HG02938 (cell line): ENCODE data around the gene MKNK1.

ENCODE experiments used
- ATAC-seq: cut with Tn5 transposase; IDR thresholded peaks from one replicate; pipeline ENCODE4 v1.9.1; 2021; ENCODE audit warnings: mild to moderate bottlenecking, moderate library complexity; ENCODE audit not compliant: unreplicated experiment

MKNK1 gene

DNA sequence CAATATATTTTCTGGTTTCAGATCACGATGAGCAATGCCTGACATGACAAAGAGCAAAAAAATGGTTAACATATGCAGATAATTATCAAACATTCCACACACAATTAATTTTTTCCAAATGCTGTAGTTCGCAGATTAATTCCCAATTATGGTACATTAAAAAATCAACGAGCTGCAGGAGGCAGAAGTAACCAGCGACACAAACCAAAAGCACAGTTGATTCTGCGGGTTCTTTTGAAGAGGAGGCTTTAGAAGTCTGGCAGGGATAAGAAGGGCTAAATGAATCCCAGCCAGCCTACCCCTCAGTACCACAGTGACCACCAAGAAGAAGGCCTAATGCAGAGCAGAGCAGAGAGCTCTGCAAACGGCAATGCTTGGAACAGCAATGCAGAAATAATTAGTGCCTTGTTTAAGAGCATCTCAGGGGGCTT, 35.6 kb downstream of the MKNK1 start:
- no peak for ATAC-seq

DNA sequence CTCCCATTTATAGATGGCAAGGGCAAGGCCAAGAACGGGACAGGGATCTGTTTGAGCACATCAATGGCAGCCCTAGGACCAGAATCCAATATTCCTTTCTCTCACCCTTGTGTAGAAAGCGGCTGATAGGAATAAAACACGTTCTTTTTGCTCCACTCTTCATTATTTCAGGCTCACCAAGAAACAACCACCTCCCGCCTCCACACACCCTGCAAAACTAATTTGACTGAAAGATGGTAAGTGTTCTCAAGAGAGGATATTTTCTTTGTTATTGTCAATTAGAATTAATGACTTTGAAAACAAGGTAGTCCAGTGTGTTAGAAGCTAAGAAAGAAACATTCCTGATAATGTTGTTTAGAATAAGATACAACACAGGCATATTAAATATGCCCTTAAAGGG, 40.7 kb downstream of the MKNK1 start:
- ATAC-seq: no peak

DNA sequence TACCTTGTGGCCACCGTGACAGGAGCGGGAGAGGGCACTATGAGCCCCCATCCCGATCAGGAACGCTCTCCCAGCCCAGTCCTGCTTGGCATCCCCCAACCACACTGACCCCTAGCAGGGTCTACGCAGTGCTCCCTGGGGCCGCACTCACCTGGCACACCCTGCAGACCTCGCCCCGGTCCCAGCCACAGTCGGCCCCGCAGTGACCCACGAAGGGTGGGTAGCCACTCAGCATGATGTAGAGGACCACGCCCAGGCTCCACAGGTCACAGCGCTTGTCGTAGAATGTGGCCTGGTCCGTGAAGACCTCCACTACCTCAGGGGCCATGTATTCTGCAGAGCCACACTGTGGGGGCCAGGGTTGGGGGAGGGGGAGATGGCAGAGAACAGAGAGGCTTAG, 41.6 kb downstream of the MKNK1 start:
- no peak for ATAC-seq

DNA sequence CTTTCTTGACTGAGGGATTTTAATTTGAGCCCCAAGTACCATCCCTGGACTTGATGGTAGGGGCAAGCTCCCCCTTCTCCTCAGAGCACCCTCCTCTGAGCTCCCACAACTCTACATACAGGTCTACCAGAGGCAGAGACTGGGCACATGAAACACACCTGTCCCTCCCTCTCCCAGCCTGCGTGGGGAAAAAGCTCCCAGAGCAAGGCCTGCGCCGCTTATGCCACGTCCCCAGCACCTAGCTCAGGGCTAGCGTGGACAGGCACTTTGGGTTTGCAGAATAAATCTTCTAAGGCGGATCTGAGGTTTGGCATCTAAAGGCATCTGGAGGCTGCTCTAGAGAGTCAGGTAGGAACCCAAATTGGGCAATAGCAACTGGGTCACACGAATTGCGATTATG, 45.1 kb downstream of the MKNK1 start:
- no peak for ATAC-seq

DNA sequence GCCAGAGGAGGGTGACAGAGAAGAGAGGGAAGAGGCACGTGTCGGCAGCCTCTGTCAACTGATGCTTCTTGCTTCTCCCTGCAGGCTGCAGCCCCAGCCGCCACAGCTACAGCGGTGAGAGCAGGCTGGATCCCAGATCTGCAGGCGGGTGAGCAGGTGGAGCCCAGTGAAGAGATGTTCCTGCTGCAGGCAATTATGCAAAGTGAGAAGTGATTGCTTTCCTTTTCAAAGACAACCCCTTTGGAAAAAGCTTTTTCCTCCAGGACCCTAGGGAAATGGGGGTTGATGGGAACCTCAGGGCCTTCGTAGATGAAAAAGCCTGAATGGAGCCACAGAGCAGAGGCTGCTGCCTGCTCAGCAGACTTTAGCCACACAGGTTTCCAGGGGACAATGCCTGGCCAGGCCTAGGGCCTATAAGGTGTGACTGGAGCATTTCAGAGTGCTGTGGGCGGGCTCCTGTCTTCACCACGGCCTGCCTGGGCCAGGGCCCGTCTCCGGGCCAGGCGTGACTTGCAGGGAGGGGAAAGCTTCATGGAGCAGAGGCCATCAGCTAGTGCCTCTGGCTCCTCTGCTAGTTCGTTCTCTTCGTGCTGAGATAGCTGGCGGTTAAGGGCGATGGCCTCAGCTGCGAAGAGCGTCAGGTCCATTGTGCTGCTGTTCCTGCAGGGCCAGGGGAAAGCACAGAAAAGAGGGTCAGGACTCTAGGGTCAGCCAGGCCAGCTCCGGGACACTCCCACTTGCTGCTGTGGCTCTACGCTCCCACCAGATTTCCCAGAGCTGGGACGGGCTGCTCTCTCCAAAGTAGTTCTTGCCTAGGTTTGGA, 45.7 kb downstream of the MKNK1 start:
- no peak for ATAC-seq

DNA sequence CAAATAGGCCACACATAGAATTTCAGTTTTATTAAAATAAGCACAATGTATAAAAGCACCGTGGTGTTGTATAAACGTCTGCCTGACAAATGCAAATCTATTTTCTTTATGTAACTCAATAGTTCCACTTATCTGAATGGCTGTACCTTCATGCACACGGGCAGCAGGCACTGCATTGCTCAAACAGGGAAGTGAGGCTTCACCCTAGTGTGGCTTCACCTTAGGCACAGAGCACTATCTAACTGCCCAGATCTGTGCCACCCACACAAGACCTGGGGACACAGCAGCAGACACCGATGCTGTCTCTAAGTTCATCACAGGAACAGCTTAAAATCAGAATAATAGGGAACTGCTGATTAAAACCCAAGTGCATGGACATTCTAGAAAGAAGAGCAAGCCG, 46.7 kb downstream of the MKNK1 start:
- ATAC-seq: no peak

DNA sequence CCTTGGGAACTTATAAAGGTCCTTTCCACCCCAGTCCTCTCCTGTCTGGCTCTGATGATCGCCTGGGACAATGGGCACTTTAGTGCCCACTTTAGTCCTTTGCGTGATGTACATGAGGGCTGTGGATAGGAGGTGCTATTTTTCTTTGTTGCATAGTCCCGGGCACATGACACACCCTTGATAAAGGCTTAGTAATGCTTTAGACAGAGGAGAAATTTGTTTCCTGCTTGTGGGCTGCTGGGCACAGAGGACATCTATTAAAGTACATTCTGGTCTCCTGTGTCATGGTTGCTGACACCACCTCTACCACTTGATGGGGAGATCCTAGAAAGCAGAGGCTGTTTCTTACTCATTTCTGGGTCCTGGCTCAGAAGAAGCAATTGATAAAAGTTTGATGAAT, 47.2 kb downstream of the MKNK1 start:
- no peak for ATAC-seq

DNA sequence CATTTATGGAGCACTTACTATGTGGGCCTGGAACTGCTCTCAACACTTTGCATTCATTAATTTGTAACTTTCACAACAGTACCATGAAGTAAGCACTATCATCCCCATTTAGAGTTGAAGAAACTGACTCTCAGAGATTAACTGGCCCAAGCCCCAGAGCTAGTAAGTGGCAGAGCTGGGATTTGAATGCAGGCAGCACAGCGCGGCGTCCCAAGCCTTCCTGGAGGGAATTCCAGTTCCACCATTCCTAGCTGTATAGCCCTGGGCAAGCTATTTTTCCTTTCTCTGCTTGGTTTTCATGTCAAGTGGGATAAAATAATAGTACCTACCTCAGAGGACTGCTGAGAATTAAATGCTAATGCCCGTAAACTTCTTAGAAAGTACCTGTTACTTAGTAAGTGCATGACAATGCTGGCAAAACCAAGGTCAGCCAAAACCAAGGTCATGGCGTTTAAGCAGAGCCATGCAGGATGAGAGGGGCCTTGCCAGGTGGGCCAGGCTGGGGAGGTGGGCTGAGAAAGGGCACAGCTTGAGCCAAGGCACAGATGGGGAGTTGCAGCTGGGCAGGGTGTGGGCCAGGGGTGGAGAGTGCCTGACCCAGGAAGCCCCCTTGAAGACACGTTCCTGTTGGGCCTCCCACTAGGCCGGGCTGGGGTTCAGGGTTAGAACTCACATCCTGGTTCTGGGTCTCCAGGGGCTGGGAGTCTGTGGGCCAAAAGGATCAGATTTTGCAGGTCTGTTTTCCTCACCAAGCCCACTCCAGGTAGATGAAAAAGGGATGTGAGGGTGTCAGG, 48.0 kb downstream of the MKNK1 start:
- no peak for ATAC-seq

DNA sequence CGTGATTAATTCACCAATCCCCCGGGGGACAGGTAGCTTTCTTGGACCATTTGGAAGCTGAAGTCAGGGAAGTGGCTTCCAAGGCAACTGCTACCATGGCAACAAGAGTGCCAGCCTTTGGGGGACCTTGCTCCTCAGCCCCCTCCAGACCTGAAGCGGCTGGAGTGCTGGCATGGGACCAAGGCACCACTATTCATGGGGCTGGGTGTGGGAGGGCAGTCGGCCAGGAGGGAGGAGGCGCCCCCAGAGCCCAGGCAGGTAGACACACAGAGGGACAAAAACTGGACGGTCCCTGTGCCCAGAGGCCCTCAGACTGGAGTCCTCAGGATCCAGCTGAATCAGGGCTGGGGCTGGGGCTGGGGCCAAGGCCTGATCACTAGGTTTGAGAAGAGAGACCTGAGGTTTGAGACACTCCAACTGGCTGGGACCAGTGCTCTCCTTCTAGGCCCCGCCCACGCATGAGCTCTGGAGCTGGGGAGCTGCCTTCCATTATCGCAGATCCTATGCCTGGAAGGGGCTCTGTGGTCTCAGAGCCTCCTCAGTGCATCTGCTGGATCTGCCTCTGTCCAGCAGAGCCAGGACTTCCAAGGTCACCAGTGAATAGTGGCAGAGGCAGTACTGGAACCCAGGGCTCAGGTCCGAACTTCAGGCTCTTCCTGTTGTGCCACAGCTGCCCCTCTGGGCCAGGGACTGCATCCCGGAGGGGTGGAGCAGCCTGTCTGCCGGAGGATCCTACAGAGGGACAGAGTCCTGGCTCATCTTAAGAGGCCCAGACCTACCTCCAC, 49.3 kb downstream of the MKNK1 start:
- ATAC-seq: no peak

DNA sequence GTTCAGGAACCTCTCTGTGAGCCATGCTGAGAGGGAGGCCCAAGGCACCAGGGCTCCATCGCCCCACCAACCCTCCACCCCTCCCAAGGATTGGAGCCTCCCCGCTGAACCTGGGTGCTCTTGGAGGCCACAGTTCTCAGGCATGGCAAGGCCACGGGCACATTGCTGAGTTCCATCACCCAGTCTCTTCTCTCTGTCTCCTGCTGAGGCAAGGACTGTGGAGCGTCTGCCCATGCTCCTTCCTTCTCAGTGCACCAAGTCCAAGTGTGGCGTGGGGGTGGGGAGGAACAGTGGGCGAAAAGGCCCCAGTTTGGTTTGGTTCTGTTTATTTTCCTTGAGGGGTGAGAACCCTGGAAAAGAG, 49.9 kb downstream of the MKNK1 start:
- no peak for ATAC-seq

DNA sequence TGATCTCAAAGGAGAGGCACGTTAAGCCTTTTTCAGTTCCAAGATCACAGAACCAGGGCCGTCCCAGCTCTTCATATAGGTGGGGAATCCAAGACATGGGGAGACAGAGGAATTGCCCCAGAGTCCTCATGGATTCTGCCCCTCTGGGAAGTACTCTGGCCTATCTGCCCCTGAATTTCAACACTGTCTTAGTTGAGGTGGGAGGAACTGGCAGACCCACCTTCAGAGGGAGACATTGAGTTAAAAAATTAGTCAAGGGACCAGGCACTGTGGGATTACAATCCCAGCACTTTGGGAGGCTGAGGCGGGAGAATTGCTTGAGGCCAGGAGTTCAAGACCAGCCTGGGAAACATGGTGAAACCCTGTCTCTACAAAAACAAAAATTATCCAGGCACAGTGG, 50.6 kb downstream of the MKNK1 start:
- ATAC-seq: no peak

DNA sequence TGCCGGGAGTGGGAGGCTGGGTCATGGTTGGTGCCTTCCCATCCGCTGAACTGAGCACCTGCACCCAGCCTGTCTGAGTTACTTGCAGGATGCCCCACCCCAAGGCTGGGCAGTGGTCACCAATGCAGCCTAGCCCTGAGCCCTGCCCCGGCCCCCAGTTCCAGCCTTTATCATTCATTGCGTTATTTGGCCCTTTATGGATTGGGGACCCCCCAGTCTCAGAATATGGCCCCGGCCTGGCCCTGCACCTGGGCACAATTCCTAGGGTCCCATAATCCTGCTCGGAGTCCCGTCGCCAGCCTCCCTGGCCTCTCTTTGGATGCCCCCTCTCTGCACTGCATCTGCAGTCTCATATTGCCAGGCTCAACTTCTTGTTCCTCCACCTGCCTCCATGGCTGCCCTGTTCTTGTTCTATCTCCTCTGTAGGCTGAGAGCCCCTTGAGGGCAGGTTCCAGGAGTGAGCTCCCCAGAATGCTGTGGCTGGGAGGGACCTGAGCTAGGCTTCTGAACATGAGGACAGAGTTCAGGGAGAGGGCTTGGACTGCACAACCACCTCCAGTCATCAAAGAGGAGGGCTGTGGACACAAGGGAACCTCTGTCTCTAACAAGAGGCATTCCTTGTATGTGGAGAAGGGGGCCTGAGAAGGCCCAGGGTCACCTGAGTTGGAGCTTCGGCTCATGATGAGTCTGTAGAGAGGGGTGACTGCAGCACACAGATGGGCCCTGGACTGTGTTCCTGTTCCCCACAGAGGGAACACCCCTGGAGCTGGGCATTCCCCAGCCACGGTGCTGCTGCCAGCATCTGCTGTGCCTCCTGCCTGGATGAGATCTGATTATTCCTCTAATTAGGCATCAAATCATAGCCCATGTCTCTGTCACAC, 51.5 kb downstream of the MKNK1 start:
- no peak for ATAC-seq

DNA sequence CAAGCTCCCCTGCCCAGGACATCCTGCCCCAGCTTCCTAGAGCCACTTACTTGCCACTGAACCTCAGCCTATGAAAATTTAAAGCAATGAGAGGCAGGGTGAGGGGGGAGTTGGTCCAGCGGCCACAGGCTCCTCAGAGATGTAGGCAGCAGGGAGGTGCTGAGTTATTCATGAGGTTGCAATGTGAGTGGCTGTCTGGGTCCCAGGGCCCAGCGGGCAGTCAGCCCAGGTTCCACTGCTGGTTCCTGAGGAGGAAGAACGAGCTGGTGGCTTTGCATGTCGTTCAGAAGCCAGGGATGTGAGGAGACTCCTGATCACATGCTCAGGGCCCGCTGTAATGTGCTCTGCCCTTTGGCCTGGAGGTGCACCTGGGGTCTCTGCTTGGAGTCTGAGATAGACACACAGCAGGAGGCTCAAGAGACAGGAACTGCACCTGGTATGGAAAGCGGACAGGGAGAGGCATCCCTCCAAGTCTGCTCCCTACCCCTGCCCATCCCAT, 52.4 kb downstream of the MKNK1 start, which contains the start of gene KNCN:
Gene KNCN, minus strand, starts transcription at position 51 of the 499 bp plus-strand sequence. CDS start 432 bp downstream, outside the sequence.
- no peak for ATAC-seq

DNA sequence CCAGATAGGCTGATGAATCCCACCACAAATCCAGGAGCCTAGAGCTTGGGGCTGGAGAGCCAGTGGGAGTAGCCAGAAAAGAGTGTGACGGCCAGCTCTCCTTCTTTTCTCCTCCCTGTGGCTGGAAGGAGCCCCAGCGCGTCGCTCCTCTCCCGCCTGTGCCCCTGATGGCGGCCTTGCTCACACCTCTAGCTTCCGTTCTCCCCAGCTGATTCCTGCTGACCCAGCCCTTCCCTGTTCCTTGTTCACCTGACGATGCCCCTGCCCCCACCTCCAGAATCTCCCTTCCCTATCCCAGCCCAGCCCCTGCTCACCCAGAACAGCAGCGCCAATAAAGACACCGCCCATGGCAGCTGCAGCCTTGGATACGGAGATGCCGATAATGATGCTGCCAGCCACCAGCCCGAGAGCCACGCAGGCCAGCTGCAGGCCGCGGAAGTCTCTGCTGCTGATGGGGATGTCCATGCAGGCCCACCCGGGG, 53.3 kb downstream of the MKNK1 start:
- no peak for ATAC-seq

DNA sequence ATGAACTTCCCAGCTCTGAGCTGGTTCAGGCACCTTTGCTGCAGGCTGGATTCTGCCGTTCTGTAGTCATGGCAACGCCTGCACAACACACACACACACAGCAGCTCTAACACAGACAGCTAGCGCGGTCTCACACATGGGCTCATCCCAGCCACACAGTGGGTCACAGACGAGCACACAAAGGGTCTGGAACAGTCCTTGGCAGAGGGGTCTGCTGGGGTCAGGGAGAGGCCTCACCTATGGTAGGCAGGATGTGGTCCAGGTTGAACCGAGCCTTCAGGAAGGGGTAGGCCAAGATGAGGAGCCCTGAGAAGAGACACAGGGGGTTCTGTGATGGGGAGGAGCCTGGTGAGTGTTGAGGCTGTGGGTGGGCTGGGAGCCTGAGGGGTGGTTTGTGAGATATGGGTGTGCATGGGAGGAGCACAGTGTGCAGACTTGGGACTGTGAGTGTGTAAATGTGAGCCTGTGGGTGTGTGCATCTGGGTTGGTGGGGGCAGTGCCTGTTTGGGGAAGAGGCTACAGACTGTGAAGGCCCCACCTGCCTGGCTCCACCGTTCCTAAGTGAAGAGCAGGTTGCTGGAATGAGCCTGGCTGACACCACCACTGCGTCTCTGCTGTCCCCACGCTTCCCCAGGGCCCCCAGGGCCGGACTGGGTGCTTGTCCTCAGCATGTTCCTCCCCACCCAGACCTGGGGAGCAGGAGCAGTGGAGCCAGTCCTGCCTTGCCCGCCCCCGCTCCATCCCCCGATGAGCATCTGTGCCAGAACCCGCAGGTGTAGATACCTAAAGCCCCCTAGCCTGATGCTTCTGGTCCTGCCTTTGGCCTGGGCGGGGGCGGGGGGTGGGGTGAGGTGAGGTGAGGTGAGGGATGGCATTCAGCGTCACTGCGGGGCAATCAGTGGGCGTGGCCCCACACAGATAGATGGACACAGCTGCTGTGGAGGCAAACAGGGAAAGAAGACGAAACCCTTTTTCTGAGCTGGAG, 54.1 kb downstream of the MKNK1 start:
- no peak for ATAC-seq

DNA sequence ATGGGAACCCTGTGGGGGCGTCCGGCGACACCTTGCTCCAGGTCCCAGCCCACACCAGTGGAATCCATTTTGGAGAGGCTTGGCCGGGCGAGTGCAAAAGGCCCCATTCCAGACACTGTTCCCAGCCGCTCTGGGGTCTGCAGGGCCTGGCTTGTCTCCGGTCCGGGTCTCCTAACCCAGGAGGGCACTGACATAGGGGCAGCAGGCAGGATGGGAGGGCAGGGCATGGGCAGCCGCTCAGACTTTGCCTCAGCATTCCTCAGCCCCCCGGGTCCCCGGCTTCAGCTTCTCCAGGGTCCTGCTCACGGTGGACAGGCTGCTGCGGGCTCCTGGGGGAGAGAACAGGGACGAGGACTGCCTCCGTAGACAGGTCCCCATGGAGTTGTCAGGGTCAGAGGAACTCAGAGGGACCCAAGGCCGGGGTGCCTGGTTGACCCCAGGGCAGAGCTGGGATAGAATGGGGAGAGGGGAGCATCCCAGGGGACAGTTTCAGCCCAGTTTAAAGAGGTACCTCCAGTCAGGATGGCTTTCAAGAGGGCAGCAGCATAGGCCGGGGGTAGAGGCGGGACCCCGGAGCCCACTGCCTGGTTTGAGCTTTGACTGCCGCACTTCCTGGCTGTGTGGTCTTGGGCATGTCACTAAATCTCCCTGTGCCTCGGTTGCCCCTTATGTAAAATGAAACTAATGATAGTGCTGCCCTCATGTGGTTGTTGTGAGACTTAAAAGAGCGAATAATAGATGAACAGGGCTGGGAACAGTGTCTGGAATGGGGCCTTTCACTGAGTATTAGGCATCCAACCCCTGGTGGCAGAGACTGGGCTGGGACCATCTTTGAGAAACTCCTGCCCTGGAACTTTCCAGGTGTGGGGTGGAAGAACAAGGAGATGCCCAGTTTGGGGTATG, 56.3 kb downstream of the MKNK1 start:
- ATAC-seq: no peak

DNA sequence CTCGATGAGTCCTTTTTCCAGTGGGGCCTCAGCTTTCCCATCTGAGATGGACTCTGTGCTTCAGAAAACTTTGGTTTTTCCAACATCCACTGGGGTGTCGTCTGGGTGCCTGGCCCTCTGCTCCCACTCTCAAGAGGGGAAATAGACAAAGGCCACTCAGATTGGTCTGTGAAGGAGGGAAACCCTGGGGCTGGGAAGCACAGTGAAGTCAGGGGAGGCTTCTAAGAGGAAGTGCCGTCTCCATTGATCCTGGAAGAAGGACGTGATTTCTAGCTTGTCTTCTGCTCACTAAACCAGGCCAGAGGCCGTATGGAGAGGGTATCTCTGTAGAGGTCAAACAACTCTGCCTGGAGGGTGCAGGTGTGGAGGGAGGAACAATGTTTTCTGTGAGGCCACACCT, 57.9 kb downstream of the MKNK1 start:
- no peak for ATAC-seq

DNA sequence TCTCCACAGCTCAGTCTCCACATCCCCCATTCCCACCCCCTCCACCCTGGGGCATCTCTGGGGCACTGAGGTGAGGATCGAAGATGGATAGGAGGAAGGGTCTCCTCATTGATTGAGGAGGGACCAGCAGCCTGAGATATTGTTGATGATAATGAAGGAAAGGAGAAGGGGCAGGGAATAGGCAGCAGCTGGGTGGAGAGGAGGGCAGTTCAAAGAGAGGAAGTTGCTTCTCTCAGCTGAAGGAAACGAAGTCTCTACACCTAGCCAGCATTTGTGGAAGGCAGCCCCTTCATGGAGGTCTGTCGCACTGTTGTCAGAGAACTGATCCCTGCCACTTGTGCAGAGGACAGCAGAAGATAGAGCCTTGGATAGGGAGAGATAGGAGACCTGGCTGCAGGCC, 58.3 kb downstream of the MKNK1 start:
- ATAC-seq: no peak
